AML-193 (cell line): Measurements from ENCODE around the gene DHCR24.
"Not testable (repeated sequence)": the region's sequence is repeated elsewhere in the genome, so short reads cannot be mapped to it uniquely, and the experiment has no call there.

ENCODE experiments used
- DNase-seq, 2 experiments: peaks; one replicate each; lab custom pipeline; 2025; lab: John Stamatoyannopoulos, UW

The DHCR24 gene, protein sequence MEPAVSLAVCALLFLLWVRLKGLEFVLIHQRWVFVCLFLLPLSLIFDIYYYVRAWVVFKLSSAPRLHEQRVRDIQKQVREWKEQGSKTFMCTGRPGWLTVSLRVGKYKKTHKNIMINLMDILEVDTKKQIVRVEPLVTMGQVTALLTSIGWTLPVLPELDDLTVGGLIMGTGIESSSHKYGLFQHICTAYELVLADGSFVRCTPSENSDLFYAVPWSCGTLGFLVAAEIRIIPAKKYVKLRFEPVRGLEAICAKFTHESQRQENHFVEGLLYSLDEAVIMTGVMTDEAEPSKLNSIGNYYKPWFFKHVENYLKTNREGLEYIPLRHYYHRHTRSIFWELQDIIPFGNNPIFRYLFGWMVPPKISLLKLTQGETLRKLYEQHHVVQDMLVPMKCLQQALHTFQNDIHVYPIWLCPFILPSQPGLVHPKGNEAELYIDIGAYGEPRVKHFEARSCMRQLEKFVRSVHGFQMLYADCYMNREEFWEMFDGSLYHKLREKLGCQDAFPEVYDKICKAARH

GRCh38 chr1:54886724-54887664, at the start of gene DHCR24:
TSS of gene DHCR24 (minus strand) at chr1:54887195. CDS start at chr1:54887119, 76 bp downstream.
- DNase-seq: no peak

GRCh38 chr1:54936791-54937190, 49.8 kb upstream of the DHCR24 start:
- no peak for DNase-seq

DNA sequence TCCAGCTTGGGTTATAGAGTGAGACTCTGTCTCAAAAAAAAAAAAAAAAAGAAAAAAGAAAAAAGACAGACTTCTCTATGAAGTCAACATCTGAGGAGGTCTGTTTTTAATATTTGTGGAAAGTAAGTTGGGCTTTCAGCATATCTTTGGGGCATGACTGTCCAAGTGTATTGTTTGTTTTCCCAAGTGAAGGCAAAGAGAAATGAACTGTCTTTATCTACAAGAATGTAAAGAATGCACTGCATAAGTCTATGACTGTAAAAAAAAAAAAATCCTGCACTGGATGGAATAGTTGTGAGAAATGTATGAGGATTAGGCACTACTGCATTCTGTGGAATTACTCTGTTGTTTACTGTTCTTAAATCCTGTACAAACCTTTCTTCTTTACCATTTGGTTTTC, 47.9 kb upstream of the DHCR24 start:
- DNase-seq: no peak

DNA sequence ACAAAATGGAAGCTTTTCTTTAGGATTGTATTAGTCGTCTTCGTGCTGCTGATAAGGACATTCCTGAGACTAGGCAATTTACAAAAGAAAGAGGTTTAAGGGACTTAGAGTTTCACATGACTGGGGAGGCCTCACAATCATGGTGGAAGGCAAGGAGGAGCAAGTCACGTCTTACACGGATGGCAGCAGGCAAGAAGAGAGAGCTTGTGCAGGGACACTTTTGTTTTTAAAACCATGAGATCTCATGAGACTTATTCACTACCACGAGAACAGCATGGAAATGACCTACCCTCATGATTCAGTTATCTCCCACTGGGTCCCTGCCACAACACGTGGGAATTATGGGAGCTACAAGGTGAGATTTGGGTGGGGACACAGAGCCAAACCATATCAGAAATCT, 47.1 kb upstream of the DHCR24 start:
- not testable (repeated sequence) for DNase-seq

- DNase-seq: no peak
These were observed 44.4 kb upstream of the DHCR24 start for GRCh38 chr1:54931275-54931840.

DNA sequence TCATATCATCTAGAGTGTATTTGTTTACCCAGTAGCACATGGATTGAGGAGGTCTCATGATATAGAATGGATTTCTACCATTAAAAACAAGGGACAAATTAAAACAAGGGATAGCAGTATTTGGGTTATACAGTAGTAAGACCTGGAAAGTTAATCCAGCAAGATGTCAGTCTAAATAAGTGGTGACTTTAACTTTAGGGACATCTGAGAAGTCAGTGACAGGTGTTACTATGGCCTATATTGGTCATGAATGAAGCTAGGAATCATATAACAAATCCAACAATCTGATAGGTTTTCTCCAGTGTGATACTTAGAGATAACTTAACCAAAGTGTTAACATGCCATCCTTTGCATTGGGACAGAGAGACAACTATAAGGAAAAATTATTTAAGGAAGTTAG, 42.7 kb upstream of the DHCR24 start:
- DNase-seq: no peak

DNA sequence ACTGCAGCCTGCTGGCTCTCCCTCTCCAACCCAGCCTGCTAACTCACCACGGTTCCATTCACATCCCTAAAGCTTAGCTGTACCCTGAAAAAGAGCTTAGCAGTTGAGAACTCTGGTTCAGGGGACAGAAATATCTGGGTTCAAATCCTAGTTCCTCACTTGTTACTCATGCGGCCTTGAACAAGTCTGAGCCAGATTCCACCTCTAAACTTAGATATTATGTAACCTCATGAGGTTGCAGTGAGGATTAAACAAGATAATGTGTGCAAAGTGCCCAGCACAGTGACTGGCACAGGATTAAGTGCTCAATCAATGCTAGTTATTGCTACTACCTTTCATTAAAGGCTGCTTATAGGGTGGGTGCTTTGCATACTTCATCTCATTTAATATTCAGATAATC, 41.3 kb upstream of the DHCR24 start:
- DNase-seq: no peak

GRCh38 chr1:54927472-54928240, 40.7 kb upstream of the DHCR24 start:
- no peak for DNase-seq

- DNase-seq: no peak
These were observed 40.0 kb upstream of the DHCR24 start for GRCh38 chr1:54926970-54927369.

DNA sequence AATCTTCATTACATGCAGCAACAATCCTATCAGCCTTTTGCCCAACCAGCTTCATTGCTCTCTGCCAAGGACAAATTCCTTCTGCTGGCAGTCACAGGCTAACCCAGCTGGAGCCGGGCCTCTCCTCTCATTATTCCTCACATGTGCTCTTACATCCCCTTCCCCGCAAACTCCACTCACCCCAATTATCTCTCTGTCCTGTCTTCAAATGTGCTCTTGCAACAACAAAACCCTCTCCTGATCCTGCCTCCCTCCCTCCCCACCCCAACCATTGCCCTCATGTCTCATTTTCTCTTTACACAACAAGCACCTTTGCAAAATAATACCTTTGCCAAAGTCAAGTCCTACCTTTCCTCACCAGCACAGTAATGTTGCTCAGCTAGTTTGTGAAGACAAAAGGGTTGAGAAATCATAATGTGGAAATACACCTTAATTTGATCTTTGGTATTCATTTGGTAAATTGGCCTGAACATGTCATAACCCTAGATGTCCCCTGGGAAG, 36.0 kb upstream of the DHCR24 start:
- DNase-seq: no peak

DNA sequence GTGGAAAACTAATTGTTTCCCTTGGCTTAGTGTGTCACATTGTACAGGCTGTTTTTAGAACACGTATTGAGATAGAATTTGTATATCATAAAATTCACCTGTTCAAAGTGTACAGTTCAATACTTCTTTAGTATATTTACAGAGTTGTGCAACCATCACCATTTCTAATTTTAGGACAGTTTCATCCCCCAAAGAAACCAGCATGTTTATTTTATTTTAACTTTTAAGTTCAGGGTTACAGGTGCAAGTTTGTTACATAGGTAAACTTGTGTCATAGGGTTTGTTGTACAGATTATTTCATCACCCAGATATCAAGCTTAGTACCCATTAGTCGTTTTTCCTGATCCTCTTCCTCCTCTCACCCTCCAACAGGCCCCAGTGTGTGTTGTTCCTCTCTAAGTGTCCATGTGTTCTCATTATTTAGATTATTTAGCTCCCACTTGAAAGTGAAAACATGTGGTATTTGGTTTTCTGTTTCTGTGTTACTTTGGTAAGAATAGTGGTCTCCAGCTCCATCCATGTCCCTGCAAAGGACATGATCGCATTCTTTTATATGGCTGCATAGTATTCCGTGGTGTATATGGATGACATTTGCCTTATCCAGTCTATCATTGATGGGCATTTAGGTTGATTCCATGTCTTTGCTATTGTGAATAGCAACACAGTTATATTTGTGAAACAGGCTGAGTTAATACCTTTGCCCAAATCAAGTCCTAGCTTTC, 35.2 kb upstream of the DHCR24 start:
- no peak for DNase-seq

- DNase-seq: no peak
These were observed 32.7 kb upstream of the DHCR24 start for GRCh38 chr1:54919367-54920359.

DNA sequence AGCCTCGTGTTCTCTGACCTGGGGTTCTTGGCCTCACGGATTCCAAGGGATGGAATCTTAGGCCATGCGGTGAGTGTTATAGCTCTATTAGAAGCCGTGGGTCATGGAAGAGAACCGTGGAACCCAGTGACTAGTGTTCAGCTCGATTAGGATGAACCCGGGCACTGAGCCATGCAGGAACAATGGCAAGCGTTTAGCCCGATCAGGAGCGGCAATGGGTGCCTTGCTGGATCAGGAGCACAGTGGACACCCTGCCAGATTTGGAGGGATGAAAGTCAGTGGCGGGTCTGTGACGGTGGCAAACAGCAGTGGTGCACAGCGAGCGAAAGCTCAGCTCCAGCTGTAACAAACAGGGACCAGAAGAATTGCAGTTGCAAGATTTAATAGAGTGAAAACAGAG, 24.1 kb upstream of the DHCR24 start:
- DNase-seq: not testable (repeated sequence)

- DNase-seq: no peak
These were observed 19.6 kb upstream of the DHCR24 start for GRCh38 chr1:54906586-54906985.

GRCh38 chr1:54904476-54905048, 17.6 kb upstream of the DHCR24 start:
- no peak for DNase-seq

DNA sequence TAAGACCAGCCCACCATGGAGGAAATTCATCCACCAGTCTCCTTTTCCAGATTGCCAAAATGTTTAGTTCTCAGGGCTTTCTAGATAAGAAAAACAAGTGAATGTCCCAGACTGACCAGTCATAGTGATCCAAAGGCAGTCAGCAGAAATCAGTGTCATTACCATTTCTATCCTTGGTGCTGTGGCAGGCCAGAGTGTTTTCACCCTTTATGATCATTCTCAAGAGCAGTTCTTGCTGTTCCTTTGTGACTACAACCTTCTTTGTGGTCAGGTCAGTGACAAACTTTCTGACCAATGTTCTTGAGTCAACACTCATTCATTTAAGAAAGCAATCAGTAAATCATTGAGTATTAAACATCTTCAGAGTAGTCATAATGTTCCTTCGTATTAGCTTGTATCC, 7.3 kb upstream of the DHCR24 start:
- DNase-seq: no peak

GRCh38 chr1:54892586-54892985, 5.6 kb upstream of the DHCR24 start:
- no peak for DNase-seq

DNA sequence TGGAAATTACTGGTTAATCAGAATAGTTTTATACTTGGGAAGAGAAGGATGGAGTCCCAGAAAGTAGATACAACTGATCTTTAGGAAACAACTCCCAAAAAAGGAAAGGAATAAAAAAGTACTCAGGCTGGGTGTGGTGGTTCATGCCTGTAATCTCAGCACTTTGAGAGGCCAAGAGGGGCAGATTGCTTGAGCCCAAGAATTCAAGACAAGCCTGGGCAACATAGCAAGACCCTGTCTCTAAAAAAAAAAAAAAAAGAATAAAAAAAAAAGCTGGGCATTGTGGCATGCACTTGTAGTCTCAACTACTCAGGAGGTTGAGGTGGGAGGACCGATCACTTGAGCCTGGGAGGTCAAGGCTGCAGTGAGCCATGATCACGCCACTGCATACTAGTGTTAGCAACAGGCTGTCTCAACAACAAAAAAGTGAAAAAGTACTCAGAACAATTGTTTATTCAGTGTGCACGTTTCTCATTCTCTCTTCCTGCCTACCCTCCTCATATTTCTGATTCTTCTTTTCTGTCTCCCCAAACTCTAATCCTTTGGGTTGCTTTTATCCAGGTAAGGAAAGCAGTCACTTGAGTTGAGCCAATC, 2.2 kb upstream of the DHCR24 start:
- no peak for DNase-seq
